HEK293 (cell line): ENCODE results near the gene RXFP4.

Experiments used
- PRDM1 ChIP-seq: fragments of 450-650 bp; formaldehyde crosslinking; IDR thresholded peaks from 2 replicates; pipeline ENCODE4; 2016; ENCODE audit warnings: missing biosample characterization, missing genetic modification characterization
- ZSCAN18 ChIP-seq: fragments of 450-650 bp; formaldehyde crosslinking; IDR thresholded peaks from 2 replicates; pipeline ENCODE4 v1.5.1; 2016; ENCODE audit warnings: missing biosample characterization, missing genetic modification characterization
- TF ChIP-seq, protein P1 (sequence below): fragments of 450-650 bp; formaldehyde crosslinking; IDR thresholded peaks from 2 replicates; pipeline ENCODE4 v1.5.1; 2016; ENCODE audit warnings: missing biosample characterization, missing genetic modification characterization

- TF ChIP-seq PRDM1 (tag by site-specific recombination), result no peak
- no peak for TF ChIP-seq ZSCAN18 (tag by site-specific recombination)
- TF ChIP-seq, protein P1, sequence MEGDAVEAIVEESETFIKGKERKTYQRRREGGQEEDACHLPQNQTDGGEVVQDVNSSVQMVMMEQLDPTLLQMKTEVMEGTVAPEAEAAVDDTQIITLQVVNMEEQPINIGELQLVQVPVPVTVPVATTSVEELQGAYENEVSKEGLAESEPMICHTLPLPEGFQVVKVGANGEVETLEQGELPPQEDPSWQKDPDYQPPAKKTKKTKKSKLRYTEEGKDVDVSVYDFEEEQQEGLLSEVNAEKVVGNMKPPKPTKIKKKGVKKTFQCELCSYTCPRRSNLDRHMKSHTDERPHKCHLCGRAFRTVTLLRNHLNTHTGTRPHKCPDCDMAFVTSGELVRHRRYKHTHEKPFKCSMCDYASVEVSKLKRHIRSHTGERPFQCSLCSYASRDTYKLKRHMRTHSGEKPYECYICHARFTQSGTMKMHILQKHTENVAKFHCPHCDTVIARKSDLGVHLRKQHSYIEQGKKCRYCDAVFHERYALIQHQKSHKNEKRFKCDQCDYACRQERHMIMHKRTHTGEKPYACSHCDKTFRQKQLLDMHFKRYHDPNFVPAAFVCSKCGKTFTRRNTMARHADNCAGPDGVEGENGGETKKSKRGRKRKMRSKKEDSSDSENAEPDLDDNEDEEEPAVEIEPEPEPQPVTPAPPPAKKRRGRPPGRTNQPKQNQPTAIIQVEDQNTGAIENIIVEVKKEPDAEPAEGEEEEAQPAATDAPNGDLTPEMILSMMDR (tag by site-specific recombination), result no peak
Observed at GRCh38 chr1:155925506-155925905, 15.9 kb upstream of the RXFP4 start.
